Mesendoderm (in vitro differentiated cells): ENCODE measurements around the gene PLS3.

ENCODE experiments used
- DNase-seq: peaks from one replicate; pipeline ENCODE4 v3.0.0; 2013
- H2AK5ac ChIP-seq: 2 replicates; pipeline ENCODE4 v1.6.1; 2013; ENCODE audit warnings: low read length, inconsistent platforms
- H2BK120ac ChIP-seq: 2 replicates; pipeline ENCODE4 v1.6.1; 2013; ENCODE audit warnings: low read depth, mild to moderate bottlenecking, low read length, moderate library complexity, mixed read lengths
- H2BK15ac ChIP-seq: replicated peaks from 2 replicates; pipeline ENCODE4 v1.6.1; 2013; ENCODE audit warnings: low read depth, mild to moderate bottlenecking, moderate library complexity
- H2BK5ac ChIP-seq: 2 replicates; pipeline ENCODE4 v1.6.1; 2013; ENCODE audit warnings: low read length, inconsistent platforms
- H3K18ac ChIP-seq: 2 replicates; pipeline ENCODE4 v1.6.1; 2013; ENCODE audit warnings: mild to moderate bottlenecking, low read length, mixed read lengths
- H3K23ac ChIP-seq: one replicate; pipeline ENCODE4 v1.6.1; 2013; ENCODE audit warnings: low read length
- H3K27ac ChIP-seq: 2 replicates; pipeline ENCODE4 v1.5.1; 2013; ENCODE audit warnings: low read depth, mild to moderate bottlenecking, inconsistent platforms, low read length, moderate library complexity
- H3K27me3 ChIP-seq: 2 replicates; pipeline ENCODE4 v1.6.1; 2013; ENCODE audit warnings: low read length, control low read depth, mild to moderate bottlenecking, inconsistent platforms; ENCODE audit not compliant: insufficient read depth, poor library complexity
- H3K36me3 ChIP-seq: 2 replicates; pipeline ENCODE4 v1.6.1; 2013; ENCODE audit warnings: low read length, inconsistent platforms; ENCODE audit not compliant: control insufficient read depth, insufficient read depth
- H3K4ac ChIP-seq: one replicate; pipeline ENCODE4 v1.6.1; 2013; ENCODE audit warnings: low read depth, mild to moderate bottlenecking, low read length, moderate library complexity
- H3K4me1 ChIP-seq: 2 replicates; pipeline ENCODE4 v1.6.1; 2013; ENCODE audit warnings: low read depth, low read length, inconsistent platforms; ENCODE audit not compliant: control insufficient read depth
- H3K4me2 ChIP-seq: 2 replicates; pipeline ENCODE4 v1.6.1; 2013; ENCODE audit warnings: low read length
- H3K4me3 ChIP-seq: 2 replicates; pipeline ENCODE4 v1.5.1; 2013; ENCODE audit warnings: mild to moderate bottlenecking, low read length
- H3K56ac ChIP-seq: one replicate; pipeline ENCODE4 v1.6.1; 2013; ENCODE audit warnings: low read length
- H3K79me1 ChIP-seq: 2 replicates; pipeline ENCODE4 v1.6.1; 2013; ENCODE audit warnings: low read length, inconsistent platforms
- H3K79me2 ChIP-seq: 2 replicates; pipeline ENCODE4 v1.6.1; 2013; ENCODE audit warnings: mild to moderate bottlenecking, low read length; ENCODE audit not compliant: control insufficient read depth, insufficient read depth
- H3K9ac ChIP-seq: 2 replicates; pipeline ENCODE4 v1.6.1; 2013; ENCODE audit warnings: low read length, inconsistent platforms
- H4K5ac ChIP-seq: one replicate; pipeline ENCODE4 v1.6.1; 2013; ENCODE audit warnings: low read length
- H4K8ac ChIP-seq: one replicate; pipeline ENCODE4 v1.6.1; 2013; ENCODE audit warnings: low read depth, mild to moderate bottlenecking, control low read depth, low read length, moderate library complexity
- WGBS: extraction: QIAGEN DNeasy Blood & Tissue Kit; methylation state at CpG from one replicate; pipeline ENCODE4 v1.1.7; 2013; ENCODE audit warnings: low lambda C conversion rate, missing lambda C conversion rate; ENCODE audit not compliant: insufficient coverage; ENCODE audit errors: extremely low coverage; 5-methylcytosine and 5-hydroxymethylcytosine counted together

Gene PLS3

GRCh38 chrX:115573185-115573584 lies 12.2 kb downstream of the PLS3 start:
- no peaks in the 10 kb centered on the region for H3K27me3 ChIP-seq
- H4K5ac ChIP-seq, result no peak overlapping the region
- H2BK15ac ChIP-seq, result no peak overlapping the region
- H3K9ac ChIP-seq, result no peak overlapping the region
- no peak overlapping the region for H3K56ac ChIP-seq
- no peaks in the 10 kb centered on the region for H3K36me3 ChIP-seq
- H3K4me1 ChIP-seq, result no peaks in the 10 kb centered on the region
- H3K79me2 ChIP-seq, result peaks cover 2% of the 10 kb centered on the region
- no peak overlapping the region for H3K4me3 ChIP-seq
- no peak overlapping the region for H3K4me2 ChIP-seq
- H3K23ac ChIP-seq, result no peak overlapping the region
- H3K18ac ChIP-seq, result no peak overlapping the region
- H2BK120ac ChIP-seq, result no peak overlapping the region
- H2BK5ac ChIP-seq, result no peak overlapping the region
- H3K4ac ChIP-seq, result no peak overlapping the region
- H2AK5ac ChIP-seq, result no peak overlapping the region
- no CpG with 5 or more reads among the region's 2 CpGs for WGBS
- H3K79me1 ChIP-seq, result no peaks in the 10 kb centered on the region
- H3K27ac ChIP-seq, result no peak overlapping the region
- DNase-seq, result no peak
- no peak overlapping the region for H4K8ac ChIP-seq

- Histone ChIP-seq H3K23ac (no peak overlapping the region), H4K8ac (no peak overlapping the region), H4K5ac (no peak overlapping the region), H3K4ac (no peak overlapping the region), H2BK120ac (no peak overlapping the region), H3K4me2 (no peak overlapping the region), H2AK5ac (no peak overlapping the region), H3K79me2 (no peaks in the 10 kb centered on the region), H3K79me1 (no peaks in the 10 kb centered on the region), H3K9ac (no peak overlapping the region), H3K56ac (no peak overlapping the region), H3K36me3 (no peaks in the 10 kb centered on the region), H2BK5ac (no peak overlapping the region), H3K27ac (no peak overlapping the region), H3K27me3 (no peaks in the 10 kb centered on the region), H2BK15ac (no peak overlapping the region), H3K18ac (no peak overlapping the region), H3K4me1 (no peaks in the 10 kb centered on the region), H3K4me3 (no peak overlapping the region)
- DNase-seq, result no peak
- no CpG with 5 or more reads among the region's 5 CpGs for WGBS
These were observed 15.7 kb downstream of the PLS3 start for GRCh38 chrX:115576676-115577075.

GRCh38 chrX:115579327-115579726 lies 18.4 kb downstream of the PLS3 start:
- H3K56ac ChIP-seq, result no peak overlapping the region
- WGBS, result no CpG with 5 or more reads among the region's 2 CpGs
- H4K8ac ChIP-seq, result no peak overlapping the region
- H3K79me2 ChIP-seq, result no peaks in the 10 kb centered on the region
- no peak overlapping the region for H2AK5ac ChIP-seq
- H3K4me2 ChIP-seq, result no peak overlapping the region
- no peak overlapping the region for H3K18ac ChIP-seq
- H3K23ac ChIP-seq, result no peak overlapping the region
- no peak overlapping the region for H3K4ac ChIP-seq
- no peaks in the 10 kb centered on the region for H3K27me3 ChIP-seq
- DNase-seq, result no peak
- H3K4me1 ChIP-seq, result no peaks in the 10 kb centered on the region
- no peaks in the 10 kb centered on the region for H3K79me1 ChIP-seq
- no peak overlapping the region for H3K9ac ChIP-seq
- no peak overlapping the region for H2BK5ac ChIP-seq
- no peaks in the 10 kb centered on the region for H3K36me3 ChIP-seq
- no peak overlapping the region for H2BK120ac ChIP-seq
- no peak overlapping the region for H4K5ac ChIP-seq
- H3K4me3 ChIP-seq, result no peak overlapping the region
- no peak overlapping the region for H2BK15ac ChIP-seq
- H3K27ac ChIP-seq, result no peak overlapping the region

GRCh38 chrX:115579786-115580294 lies 18.9 kb downstream of the PLS3 start:
- H3K4me2 ChIP-seq, result no peak overlapping the region
- H3K56ac ChIP-seq, result no peak overlapping the region
- no peak overlapping the region for H2AK5ac ChIP-seq
- H4K8ac ChIP-seq, result no peak overlapping the region
- no CpG with 5 or more reads among the region's 8 CpGs for WGBS
- no peak for DNase-seq
- no peak overlapping the region for H2BK120ac ChIP-seq
- peaks cover 2% of the 10 kb centered on the region for H3K79me2 ChIP-seq
- H2BK15ac ChIP-seq, result no peak overlapping the region
- H4K5ac ChIP-seq, result no peak overlapping the region
- H2BK5ac ChIP-seq, result no peak overlapping the region
- H3K4me3 ChIP-seq, result no peak overlapping the region
- no peak overlapping the region for H3K23ac ChIP-seq
- H3K27ac ChIP-seq, result no peak overlapping the region
- no peaks in the 10 kb centered on the region for H3K79me1 ChIP-seq
- H3K18ac ChIP-seq, result no peak overlapping the region
- H3K36me3 ChIP-seq, result no peaks in the 10 kb centered on the region
- H3K9ac ChIP-seq, result no peak overlapping the region
- H3K27me3 ChIP-seq, result no peaks in the 10 kb centered on the region
- H3K4ac ChIP-seq, result no peak overlapping the region
- no peaks in the 10 kb centered on the region for H3K4me1 ChIP-seq

- WGBS, result no CpG with 5 or more reads among the region's 2 CpGs
- Histone ChIP-seq H4K8ac (no peak overlapping the region), H3K23ac (no peak overlapping the region), H3K79me1 (no peaks in the 10 kb centered on the region), H3K9ac (no peak overlapping the region), H3K18ac (no peak overlapping the region), H2AK5ac (no peak overlapping the region), H3K4me2 (no peak overlapping the region), H3K56ac (peak overlapping the region; percentile 3), H2BK15ac (no peak overlapping the region), H3K4me3 (no peak overlapping the region), H2BK5ac (no peak overlapping the region), H3K4me1 (no peaks in the 10 kb centered on the region), H3K4ac (no peak overlapping the region), H3K27ac (peak overlapping the region; percentile 57), H2BK120ac (no peak overlapping the region), H3K79me2 (peaks cover 2% of the 10 kb centered on the region), H4K5ac (no peak overlapping the region), H3K27me3 (no peaks in the 10 kb centered on the region), H3K36me3 (no peaks in the 10 kb centered on the region)
- peak; percentile 58 for DNase-seq
These were observed 21.0 kb downstream of the PLS3 start for GRCh38 chrX:115581759-115582615.
